CD14-positive monocyte (primary cell): Measurements from ENCODE around the gene ALG14. TPM values are rescaled to one million over a fixed set of nuclear protein-coding genes. Genes with fewer than 3 reads are reported as not detected.

Experiments
- DNase-seq, 3 donors: peaks; one replicate each; pipeline ENCODE4 v3.0.0-alpha.2; 2011 to 2022
- H2AFZ ChIP-seq: 2 replicates; pipeline ENCODE4 v1.6.0; 2012; ENCODE audit warnings: mild to moderate bottlenecking, low read depth, low read length, inconsistent platforms; ENCODE audit not compliant: insufficient read depth, poor library complexity, severe bottlenecking
- H3K27ac ChIP-seq, 2 donors: 1 replicate in 1 of 2; 2 replicates in 1 of 2; pipeline ENCODE4 v1.5.1; 2012 to 2013; ENCODE audit warnings: low read length in 2 of 2, control low read depth in 1 of 2, inconsistent platforms in 1 of 2, low read depth in 1 of 2, mild to moderate bottlenecking in 1 of 2
- H3K27me3 ChIP-seq, 2 donors: one replicate each; pipeline versions ENCODE4 v1.6.0 to v1.6.1; 2011 to 2013; ENCODE audit warnings: low read length in 2 of 2; ENCODE audit not compliant: control insufficient read depth in 2 of 2, insufficient read depth in 2 of 2
- H3K36me3 ChIP-seq, 2 donors: replicated peaks in 1 of 2; 1 replicate in 1 of 2; 2 replicates in 1 of 2; pipeline versions ENCODE4 v1.5.1 to v1.6.1; 2012 to 2013; ENCODE audit warnings: low read length in 2 of 2, control low read depth in 1 of 2, inconsistent platforms in 1 of 2, mild to moderate bottlenecking in 1 of 2; ENCODE audit not compliant: insufficient read depth in 2 of 2, control insufficient read depth in 1 of 2
- H3K4me1 ChIP-seq, 2 donors: 1 replicate in 1 of 2; 2 replicates in 1 of 2; pipeline versions ENCODE4 v1.5.1 to v1.6.1; 2012 to 2013; ENCODE audit warnings: low read length in 2 of 2, control low read depth in 1 of 2, inconsistent platforms in 1 of 2, mild to moderate bottlenecking in 1 of 2, moderate library complexity in 1 of 2; ENCODE audit not compliant: insufficient read depth in 2 of 2, control insufficient read depth in 1 of 2
- H3K4me2 ChIP-seq: replicated peaks from 2 replicates; pipeline ENCODE3; 2012; ENCODE audit warnings: low read length, moderate library complexity, mild to moderate bottlenecking; ENCODE audit not compliant: poor library complexity, severe bottlenecking; ENCODE audit errors: extremely low read depth
- H3K4me3 ChIP-seq, 3 experiments: fragments of 200-600 bp in 1 of 3; sonication (generic) in 1 of 3; replicated peaks in 1 of 3; 1 replicate in 2 of 3; 2 replicates in 1 of 3; pipeline ENCODE4 v1.5.1; 2011 to 2013; ENCODE audit warnings: low read length in 3 of 3, mild to moderate bottlenecking in 3 of 3, control low read depth in 2 of 3, low read depth in 2 of 3, inconsistent platforms in 1 of 3, moderate library complexity in 1 of 3
- H3K79me2 ChIP-seq: 2 replicates; pipeline ENCODE4 v1.6.0; 2012; ENCODE audit warnings: mild to moderate bottlenecking, control low read depth, inconsistent platforms, low read length, moderate library complexity; ENCODE audit not compliant: insufficient read depth
- H3K9ac ChIP-seq: 2 replicates; pipeline ENCODE4 v1.6.0; 2017; ENCODE audit warnings: low read length, mild to moderate bottlenecking; ENCODE audit not compliant: insufficient read depth, poor library complexity, severe bottlenecking
- H3K9me3 ChIP-seq, 2 donors: replicated peaks in 1 of 2; 1 replicate in 1 of 2; 2 replicates in 1 of 2; pipeline versions ENCODE4 v1.5.1 to v1.6.1; 2012 to 2013; ENCODE audit warnings: low read length in 2 of 2, control low read depth in 1 of 2; ENCODE audit not compliant: control insufficient read depth in 1 of 2, insufficient read depth in 1 of 2
- H4K20me1 ChIP-seq: 2 replicates; pipeline ENCODE4 v1.6.0; 2012; ENCODE audit warnings: mild to moderate bottlenecking, low read length, control low read depth, moderate library complexity; ENCODE audit not compliant: insufficient read depth
- H3K27ac Mint-ChIP-seq, 7 donors: one replicate each; pipeline ENCODE4 v1.8.0; 2020; ENCODE audit warnings: mild to moderate bottlenecking in 7 of 7, mixed read lengths in 7 of 7, moderate library complexity in 6 of 7, inconsistent platforms in 2 of 7
- H3K27me3 Mint-ChIP-seq, 3 donors: one replicate each; pipeline ENCODE4 v1.8.0; 2021 to 2022; ENCODE audit warnings: low read depth in 3 of 3, mild to moderate bottlenecking in 3 of 3, mixed read lengths in 3 of 3, moderate library complexity in 3 of 3, inconsistent platforms in 1 of 3
- H3K36me3 Mint-ChIP-seq, 2 donors: one replicate each; pipeline ENCODE4 v1.8.0; 2020; ENCODE audit warnings: mixed read lengths in 2 of 2, inconsistent platforms in 1 of 2, mild to moderate bottlenecking in 1 of 2
- H3K4me1 Mint-ChIP-seq: one replicate; pipeline ENCODE4 v1.8.0; 2020; ENCODE audit warnings: mild to moderate bottlenecking, mixed read lengths
- H3K4me3 Mint-ChIP-seq, 2 donors: one replicate each; pipeline ENCODE4 v1.8.0; 2020; ENCODE audit warnings: mild to moderate bottlenecking in 2 of 2, mixed read lengths in 2 of 2, moderate library complexity in 1 of 2
- H3K9me3 Mint-ChIP-seq, 7 donors: one replicate each; pipeline ENCODE4 v1.8.0; 2020 to 2022; ENCODE audit warnings: mixed read lengths in 7 of 7, mild to moderate bottlenecking in 6 of 7, moderate library complexity in 6 of 7, inconsistent platforms in 2 of 7
- WGBS: methylation state at CpG from one replicate; pipeline ENCODE4 v1.1.5; 2013; ENCODE audit warnings: missing lambda C conversion rate; ENCODE audit not compliant: insufficient coverage; 5-methylcytosine and 5-hydroxymethylcytosine counted together
- intact Hi-C, 2 donors: fragments of 100-400 bp; cut with micrococcal nuclease; formaldehyde crosslinking; loops; one replicate each; pipeline versions ENCODE4 v1.15.0 to v1.15.1; 2023
- polyA plus RNA-seq, 3 donors: library from polyadenylated mRNA; depleted of rRNA in 1 of 3; unstranded in 2 of 3; stranded (reverse) in 1 of 3; fragments of 300-500 nt in 2 of 3; fragments of >200 nt in 1 of 3; fragmentation: Illumina TruSeq in 2 of 3; gene quantifications; 1 replicate in 2 of 3; 2 replicates in 1 of 3; pipeline ENCODE4 v1.2.3, GENCODE V29; 2012 to 2021
- TF ChIP-seq, protein P1 (sequence below): fragments of 200-600 bp; IDR thresholded peaks from one replicate; pipeline ENCODE4 v1.8.0; 2022; ENCODE audit warnings: antibody characterized with exemption, mild to moderate bottlenecking

Gene ALG14
- polyA plus RNA-seq, 3 donors = 0.27 to 5.5 (median 4.4) TPM

GRCh38 chr1:94988356-94988755 is 84.4 kb downstream of the ALG14 start:
- Mint-ChIP-seq H3K4me1 (no peaks in the 10 kb centered on the region), H3K4me3 (no peak overlapping the region)

GRCh38 chr1:94986783-94987182 is 86.0 kb downstream of the ALG14 start:
- no peaks in the 10 kb centered on the region for H3K4me1 Mint-ChIP-seq
- Histone ChIP-seq H3K9ac (no peak overlapping the region), H3K4me2 (no peak overlapping the region), H3K27ac (no peak overlapping the region), H3K9me3 (no peaks in the 10 kb centered on the region), H3K27me3 (no peaks in the 10 kb centered on the region), H3K36me3 (no peaks in the 10 kb centered on the region), H3K4me1 (no peaks in the 10 kb centered on the region), H4K20me1 (no peaks in the 10 kb centered on the region), H2AFZ (no peak overlapping the region), H3K4me3 (no peak overlapping the region), H3K79me2 (no peaks in the 10 kb centered on the region)
- DNase-seq = no peak
- H3K27me3 Mint-ChIP-seq = no peaks in the 10 kb centered on the region
- intact Hi-C loops = no loop called here
- TF ChIP-seq, protein P1, sequence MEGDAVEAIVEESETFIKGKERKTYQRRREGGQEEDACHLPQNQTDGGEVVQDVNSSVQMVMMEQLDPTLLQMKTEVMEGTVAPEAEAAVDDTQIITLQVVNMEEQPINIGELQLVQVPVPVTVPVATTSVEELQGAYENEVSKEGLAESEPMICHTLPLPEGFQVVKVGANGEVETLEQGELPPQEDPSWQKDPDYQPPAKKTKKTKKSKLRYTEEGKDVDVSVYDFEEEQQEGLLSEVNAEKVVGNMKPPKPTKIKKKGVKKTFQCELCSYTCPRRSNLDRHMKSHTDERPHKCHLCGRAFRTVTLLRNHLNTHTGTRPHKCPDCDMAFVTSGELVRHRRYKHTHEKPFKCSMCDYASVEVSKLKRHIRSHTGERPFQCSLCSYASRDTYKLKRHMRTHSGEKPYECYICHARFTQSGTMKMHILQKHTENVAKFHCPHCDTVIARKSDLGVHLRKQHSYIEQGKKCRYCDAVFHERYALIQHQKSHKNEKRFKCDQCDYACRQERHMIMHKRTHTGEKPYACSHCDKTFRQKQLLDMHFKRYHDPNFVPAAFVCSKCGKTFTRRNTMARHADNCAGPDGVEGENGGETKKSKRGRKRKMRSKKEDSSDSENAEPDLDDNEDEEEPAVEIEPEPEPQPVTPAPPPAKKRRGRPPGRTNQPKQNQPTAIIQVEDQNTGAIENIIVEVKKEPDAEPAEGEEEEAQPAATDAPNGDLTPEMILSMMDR = no peak
- WGBS = 83% methylated on average over 4 of the region's 6 CpGs
- no peak overlapping the region for H3K4me3 Mint-ChIP-seq
- peak overlapping the region in 2 of 7 donors; percentile 3 to 32 for H3K27ac Mint-ChIP-seq
- H3K36me3 Mint-ChIP-seq = peaks cover 9 to 10% of the 10 kb centered on the region in 2 donors
- peaks cover 0 to 2% (median 0%) of the 10 kb centered on the region in 7 donors for H3K9me3 Mint-ChIP-seq

More at GRCh38 chr1:94988356-94988755, 84.4 kb downstream of the ALG14 start:
- Histone ChIP-seq H2AFZ (no peak overlapping the region), H3K36me3 (no peaks in the 10 kb centered on the region), H4K20me1 (no peaks in the 10 kb centered on the region), H3K79me2 (no peaks in the 10 kb centered on the region), H3K4me2 (no peak overlapping the region), H3K27ac (no peak overlapping the region), H3K9ac (no peak overlapping the region), H3K9me3 (no peaks in the 10 kb centered on the region), H3K4me3 (no peak overlapping the region), H3K27me3 (no peaks in the 10 kb centered on the region), H3K4me1 (no peaks in the 10 kb centered on the region)
- TF ChIP-seq, protein P1 = no peak
- H3K36me3 Mint-ChIP-seq = peaks cover 6% of the 10 kb centered on the region in 2 donors
- H3K9me3 Mint-ChIP-seq = no peaks in the 10 kb centered on the region
- no peaks in the 10 kb centered on the region for H3K27me3 Mint-ChIP-seq
- no peak for DNase-seq
- intact Hi-C loops = no loop called here
- no peak overlapping the region for H3K27ac Mint-ChIP-seq
